Activated B cell treated with CpG ODN at 0.5 μM for 24 hours (primary cell): ENCODE measurements around the gene ADAMTSL2. TPM values are rescaled to one million over a fixed set of nuclear protein-coding genes. Genes with fewer than 3 reads are reported as not detected.

Experiments
- ATAC-seq: fragments of 200-7000 bp; cut with Tn5 transposase; one replicate; pipeline ENCODE4 v1.10.0; 2021; ENCODE audit warnings: low read depth, mild to moderate bottlenecking, moderate library complexity
- CTCF ChIA-PET: fragments of 350-600 bp; sonication (Branson Sonifier 250); formaldehyde crosslinking; loops from one replicate; lab custom pipeline; 2021; ENCODE audit warnings: antibody characterized with exemption; lab: Charles Lee
- POLR2A ChIA-PET: fragments of 350-600 bp; sonication (Branson Sonifier 250); formaldehyde crosslinking; loops from one replicate; lab custom pipeline; 2021; ENCODE audit warnings: antibody characterized with exemption; lab: Charles Lee
- DNase-seq: peaks from one replicate; pipeline ENCODE4 v3.0.0; 2022
- H3K27ac Mint-ChIP-seq: one replicate; pipeline ENCODE4 v1.8.0; 2020; ENCODE audit warnings: mixed read lengths
- H3K27me3 Mint-ChIP-seq: one replicate; pipeline ENCODE4 v1.8.0; 2021; ENCODE audit warnings: mixed read lengths
- H3K36me3 Mint-ChIP-seq: one replicate; pipeline ENCODE4 v1.8.0; 2021; ENCODE audit warnings: low read depth, mixed read lengths
- H3K4me1 Mint-ChIP-seq: one replicate; pipeline ENCODE4 v1.8.0; 2021; ENCODE audit warnings: mixed read lengths
- H3K4me3 Mint-ChIP-seq: one replicate; pipeline ENCODE4 v1.8.0; 2020; ENCODE audit warnings: mild to moderate bottlenecking, mixed read lengths
- H3K9me3 Mint-ChIP-seq: one replicate; pipeline ENCODE4 v1.8.0; 2020; ENCODE audit warnings: mixed read lengths
- CTCF ChIP-seq: fragments of 200-600 bp; IDR thresholded peaks from one replicate; pipeline ENCODE4 v1.8.0; 2022; ENCODE audit warnings: antibody characterized with exemption, mild to moderate bottlenecking
- intact Hi-C: fragments of 100-400 bp; cut with micrococcal nuclease; formaldehyde crosslinking; loops from one replicate; pipeline ENCODE4 v1.15.1; 2024
- total RNA-seq: library from RNA; stranded (reverse); gene quantifications from 2 replicates; pipeline ENCODE4 v1.2.3, GENCODE V29; 2022

The ADAMTSL2 gene
- total RNA-seq, 1 donor from 2014 or later: not detected

GRCh38 chr9:133614056-133614455 is 79.6 kb downstream of the ADAMTSL2 start:
- Mint-ChIP-seq H3K27me3 (peaks cover 37% of the 10 kb centered on the region), H3K9me3 (no peaks in the 10 kb centered on the region), H3K4me1 (no peaks in the 10 kb centered on the region), H3K36me3 (no peaks in the 10 kb centered on the region), H3K4me3 (no peak overlapping the region), H3K27ac (no peak overlapping the region)
- ATAC-seq: no peak
- intact Hi-C loops: no loop called here
- no peak for TF ChIP-seq CTCF
- DNase-seq: no peak
- ChIA-PET POLR2A (no interaction called here), CTCF (no interaction called here)

- H3K36me3 Mint-ChIP-seq: no peaks in the 10 kb centered on the region
- ChIA-PET CTCF (no interaction called here), POLR2A (no interaction called here)
- DNase-seq (no peak), ATAC-seq (no peak)
- peaks cover 1% of the 10 kb centered on the region for H3K4me1 Mint-ChIP-seq
- TF ChIP-seq CTCF: no peak
- peaks cover 34% of the 10 kb centered on the region for H3K27me3 Mint-ChIP-seq
- intact Hi-C loops: no loop called here
- H3K9me3 Mint-ChIP-seq: no peaks in the 10 kb centered on the region
- no peak overlapping the region for H3K4me3 Mint-ChIP-seq
- H3K27ac Mint-ChIP-seq: no peak overlapping the region
Observed at GRCh38 chr9:133614678-133615077, 80.2 kb downstream of the ADAMTSL2 start.

GRCh38 chr9:133615186-133615585 is 80.7 kb downstream of the ADAMTSL2 start:
- ATAC-seq (no peak), DNase-seq (no peak)
- POLR2A ChIA-PET: no interaction called here
- no peak overlapping the region for H3K27ac Mint-ChIP-seq
- no peaks in the 10 kb centered on the region for H3K36me3 Mint-ChIP-seq
- no peak overlapping the region for H3K4me3 Mint-ChIP-seq
- CTCF ChIA-PET: no interaction called here
- H3K27me3 Mint-ChIP-seq: peaks cover 31% of the 10 kb centered on the region
- H3K9me3 Mint-ChIP-seq: no peaks in the 10 kb centered on the region
- peaks cover 6% of the 10 kb centered on the region for H3K4me1 Mint-ChIP-seq
- no peak for TF ChIP-seq CTCF
- intact Hi-C loops: no loop called here

- ChIA-PET CTCF (no interaction called here), POLR2A (no interaction called here)
- TF ChIP-seq CTCF: no peak
- Mint-ChIP-seq H3K27ac (no peak overlapping the region), H3K36me3 (no peaks in the 10 kb centered on the region), H3K27me3 (peaks cover 26% of the 10 kb centered on the region), H3K9me3 (no peaks in the 10 kb centered on the region), H3K4me3 (no peak overlapping the region), H3K4me1 (peaks cover 6% of the 10 kb centered on the region)
- ATAC-seq (no peak), DNase-seq (no peak)
- intact Hi-C loops: no loop called here
Observed at GRCh38 chr9:133615606-133616188, 81.2 kb downstream of the ADAMTSL2 start.

- Mint-ChIP-seq H3K36me3 (no peaks in the 10 kb centered on the region), H3K4me1 (peaks cover 6% of the 10 kb centered on the region), H3K27ac (no peak overlapping the region), H3K9me3 (no peaks in the 10 kb centered on the region), H3K4me3 (no peak overlapping the region), H3K27me3 (peaks cover 21% of the 10 kb centered on the region)
- DNase-seq (no peak), ATAC-seq (no peak)
- TF ChIP-seq CTCF: no peak
- intact Hi-C loops: no loop called here
- ChIA-PET POLR2A (interaction anchor here (0.6 kb wide), 1 partner anchor 367 kb away, joined by 3 read pairs; no protein-coding TSS in a partner anchor), CTCF (no interaction called here)
Observed at GRCh38 chr9:133616643-133617405, 82.3 kb downstream of the ADAMTSL2 start.
